Effector memory CD8-positive, alpha-beta T cell (primary cell): ENCODE results near the gene TTC28.

Experiments
- ATAC-seq: fragments of 150-1000 bp; cut with Tn5 transposase; replicated peaks from 2 replicates; pipeline ENCODE4 v1.10.0; 2021; ENCODE audit warnings: mild to moderate bottlenecking, moderate library complexity
- DNase-seq, 3 experiments: peaks; one replicate each; pipeline ENCODE4 v3.0.0; 2021
- H3K27ac Mint-ChIP-seq, 2 donors: one replicate each; pipeline ENCODE4 v1.8.0; 2022; ENCODE audit warnings: mild to moderate bottlenecking in 2 of 2, mixed read lengths in 2 of 2, moderate library complexity in 2 of 2
- H3K27me3 Mint-ChIP-seq, 2 donors: one replicate each; pipeline ENCODE4 v1.8.0; 2022; ENCODE audit warnings: mixed read lengths in 2 of 2
- H3K36me3 Mint-ChIP-seq: one replicate; pipeline ENCODE4 v1.8.0; 2022; ENCODE audit warnings: mild to moderate bottlenecking, moderate library complexity, mixed read lengths; ENCODE audit not compliant: insufficient read depth
- H3K4me1 Mint-ChIP-seq, 2 donors: one replicate each; pipeline ENCODE4 v1.8.0; 2022; ENCODE audit warnings: low read depth in 2 of 2, mixed read lengths in 2 of 2
- H3K4me3 Mint-ChIP-seq, 2 donors: one replicate each; pipeline ENCODE4 v1.8.0; 2022; ENCODE audit warnings: mild to moderate bottlenecking in 2 of 2, mixed read lengths in 2 of 2, moderate library complexity in 2 of 2
- H3K9me3 Mint-ChIP-seq, 2 donors: one replicate each; pipeline ENCODE4 v1.8.0; 2022; ENCODE audit warnings: mixed read lengths in 2 of 2

Gene TTC28

GRCh38 chr22:28025866-28026575, 653.6 kb downstream of the TTC28 start:
- no peak for DNase-seq
- Mint-ChIP-seq H3K36me3 (peaks cover 3% of the 10 kb centered on the region), H3K27ac (no peak overlapping the region), H3K4me1 (peaks cover 0 to 2% of the 10 kb centered on the region in 2 donors), H3K27me3 (peaks cover 5 to 27% of the 10 kb centered on the region in 2 donors), H3K9me3 (no peaks in the 10 kb centered on the region), H3K4me3 (no peak overlapping the region)
- no peak for ATAC-seq

- H3K9me3 Mint-ChIP-seq: no peaks in the 10 kb centered on the region
- no peak overlapping the region for H3K27ac Mint-ChIP-seq
- no peak overlapping the region for H3K4me3 Mint-ChIP-seq
- ATAC-seq: no peak
- peaks cover 5 to 27% of the 10 kb centered on the region in 2 donors for H3K27me3 Mint-ChIP-seq
- H3K4me1 Mint-ChIP-seq: no peaks in the 10 kb centered on the region
- no peak for DNase-seq
- H3K36me3 Mint-ChIP-seq: peaks cover 3% of the 10 kb centered on the region
Observed at GRCh38 chr22:28025333-28025732, 654.3 kb downstream of the TTC28 start.

GRCh38 chr22:28024422-28024888, 655.2 kb downstream of the TTC28 start:
- peaks cover 3% of the 10 kb centered on the region for H3K36me3 Mint-ChIP-seq
- no peaks in the 10 kb centered on the region for H3K9me3 Mint-ChIP-seq
- peaks cover 4 to 6% of the 10 kb centered on the region in 2 donors for H3K4me1 Mint-ChIP-seq
- H3K27me3 Mint-ChIP-seq: peaks cover 5 to 27% of the 10 kb centered on the region in 2 donors
- no peak overlapping the region for H3K27ac Mint-ChIP-seq
- no peak for DNase-seq
- H3K4me3 Mint-ChIP-seq: no peak overlapping the region
- ATAC-seq: no peak

DNA sequence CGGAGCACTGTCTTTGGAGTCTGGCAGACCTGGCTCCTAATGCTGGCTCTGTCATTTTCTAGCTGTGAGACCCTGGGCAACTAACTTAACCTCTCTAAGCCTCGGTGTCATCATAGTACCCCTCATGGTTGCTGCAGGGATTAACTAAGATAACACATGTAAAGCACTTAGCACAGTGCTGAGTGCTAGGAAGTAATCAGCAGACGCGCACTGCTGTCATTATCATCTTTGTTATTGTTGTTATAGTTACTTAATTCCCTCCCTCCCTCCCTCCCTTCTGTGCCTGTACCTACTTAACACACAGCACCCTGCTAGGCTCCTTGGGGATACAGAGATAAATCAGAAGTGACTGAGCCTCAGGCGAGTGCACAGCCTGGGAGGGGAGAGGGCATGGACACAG, 655.9 kb downstream of the TTC28 start:
- peaks cover 5 to 27% of the 10 kb centered on the region in 2 donors for H3K27me3 Mint-ChIP-seq
- no peak overlapping the region for H3K4me3 Mint-ChIP-seq
- ATAC-seq (no peak), DNase-seq (no peak)
- peaks cover 3% of the 10 kb centered on the region for H3K36me3 Mint-ChIP-seq
- no peak overlapping the region for H3K27ac Mint-ChIP-seq
- H3K9me3 Mint-ChIP-seq: no peaks in the 10 kb centered on the region
- peaks cover 4 to 6% of the 10 kb centered on the region in 2 donors for H3K4me1 Mint-ChIP-seq

DNA sequence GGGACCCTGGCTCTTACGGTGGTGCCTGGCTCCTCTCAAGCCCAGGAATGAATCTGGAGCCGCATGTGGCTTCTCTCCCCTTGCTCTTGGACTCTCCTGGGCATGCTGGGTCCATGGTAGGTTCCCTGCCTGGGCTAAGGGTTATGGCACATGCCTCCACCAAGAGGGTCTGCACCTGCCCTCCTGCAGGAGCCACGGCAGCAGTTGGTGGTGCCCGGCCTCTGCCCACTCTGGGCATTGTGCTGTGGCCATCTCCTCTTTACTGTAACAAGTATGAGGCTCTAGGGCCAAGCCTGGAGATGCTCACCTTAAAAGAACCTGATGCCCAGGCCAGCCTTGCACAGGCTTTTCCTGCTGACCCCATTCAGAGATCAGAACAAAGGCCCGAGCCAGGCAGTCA, 656.6 kb downstream of the TTC28 start:
- H3K27me3 Mint-ChIP-seq: peaks cover 5 to 27% of the 10 kb centered on the region in 2 donors
- H3K36me3 Mint-ChIP-seq: peaks cover 3% of the 10 kb centered on the region
- ATAC-seq (no peak), DNase-seq (no peak)
- H3K4me3 Mint-ChIP-seq: no peak overlapping the region
- peaks cover 6 to 10% of the 10 kb centered on the region in 2 donors for H3K4me1 Mint-ChIP-seq
- H3K27ac Mint-ChIP-seq: no peak overlapping the region
- no peaks in the 10 kb centered on the region for H3K9me3 Mint-ChIP-seq

- Mint-ChIP-seq H3K27me3 (peaks cover 5 to 27% of the 10 kb centered on the region in 2 donors), H3K9me3 (no peaks in the 10 kb centered on the region), H3K4me3 (no peak overlapping the region), H3K27ac (no peak overlapping the region), H3K4me1 (peaks cover 6 to 10% of the 10 kb centered on the region in 2 donors), H3K36me3 (peaks cover 3% of the 10 kb centered on the region)
- ATAC-seq: no peak
- no peak for DNase-seq
Observed at GRCh38 chr22:28021998-28022660, 657.5 kb downstream of the TTC28 start.

GRCh38 chr22:28021116-28021997, 658.3 kb downstream of the TTC28 start:
- no peak overlapping the region for H3K4me3 Mint-ChIP-seq
- peaks cover 3% of the 10 kb centered on the region for H3K36me3 Mint-ChIP-seq
- H3K9me3 Mint-ChIP-seq: no peaks in the 10 kb centered on the region
- H3K27ac Mint-ChIP-seq: no peak overlapping the region
- H3K4me1 Mint-ChIP-seq: peaks cover 6 to 10% of the 10 kb centered on the region in 2 donors
- ATAC-seq (no peak), DNase-seq (no peak)
- peaks cover 9 to 27% of the 10 kb centered on the region in 2 donors for H3K27me3 Mint-ChIP-seq

DNA sequence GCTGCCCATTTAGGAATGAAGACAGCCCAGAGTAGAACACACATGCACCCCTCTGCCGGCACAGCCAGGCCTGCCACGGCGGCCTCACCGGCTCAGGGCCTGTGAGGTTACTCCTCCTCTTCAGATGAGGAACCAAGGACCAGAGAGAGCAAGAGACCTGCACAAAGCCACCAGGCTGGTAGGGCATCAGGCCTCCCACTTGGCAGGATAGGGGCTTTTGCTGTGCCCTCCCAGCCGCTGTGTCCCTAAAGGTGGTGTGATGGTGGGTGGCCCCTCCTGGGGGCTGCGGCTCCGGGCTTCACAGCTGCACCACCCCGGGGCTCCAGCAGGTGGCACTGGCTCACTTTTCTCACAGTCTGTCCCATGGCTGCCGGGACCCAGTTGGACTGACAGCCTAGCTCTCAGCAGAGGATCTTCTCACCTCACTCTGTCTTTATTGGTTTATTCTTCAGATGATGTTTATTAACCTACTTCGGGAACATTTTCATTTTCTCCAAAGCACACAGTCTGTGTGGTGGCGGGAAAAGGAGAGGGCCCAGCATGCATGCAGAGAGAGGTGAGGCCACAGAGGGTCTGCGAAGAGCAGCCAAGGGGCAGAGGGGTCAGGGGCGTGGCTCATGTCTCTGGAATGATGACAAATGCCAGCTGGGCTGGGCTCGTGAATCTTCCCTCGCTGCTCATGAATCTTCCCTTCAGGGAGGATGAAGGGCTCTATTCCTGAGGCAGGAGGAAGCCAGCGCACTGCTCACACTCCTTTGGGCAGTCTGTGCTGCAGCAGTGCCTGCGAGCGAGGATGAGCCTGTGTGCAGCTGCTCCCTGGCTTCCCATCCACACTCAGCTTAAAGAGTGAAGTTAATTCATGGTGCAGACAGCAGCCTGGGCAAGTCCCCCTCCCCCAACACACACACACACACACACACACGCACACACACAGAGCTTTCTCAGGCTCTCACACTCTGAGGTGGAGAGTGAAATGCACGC, 659.5 kb downstream of the TTC28 start:
- peaks cover 6 to 10% of the 10 kb centered on the region in 2 donors for H3K4me1 Mint-ChIP-seq
- DNase-seq: peak; percentile 38 to 54 (median 47)
- H3K4me3 Mint-ChIP-seq: no peak overlapping the region
- H3K36me3 Mint-ChIP-seq: peaks cover 3% of the 10 kb centered on the region
- ATAC-seq: peak; percentile 70
- H3K9me3 Mint-ChIP-seq: no peaks in the 10 kb centered on the region
- peaks cover 14 to 27% of the 10 kb centered on the region in 2 donors for H3K27me3 Mint-ChIP-seq
- no peak overlapping the region for H3K27ac Mint-ChIP-seq

DNA sequence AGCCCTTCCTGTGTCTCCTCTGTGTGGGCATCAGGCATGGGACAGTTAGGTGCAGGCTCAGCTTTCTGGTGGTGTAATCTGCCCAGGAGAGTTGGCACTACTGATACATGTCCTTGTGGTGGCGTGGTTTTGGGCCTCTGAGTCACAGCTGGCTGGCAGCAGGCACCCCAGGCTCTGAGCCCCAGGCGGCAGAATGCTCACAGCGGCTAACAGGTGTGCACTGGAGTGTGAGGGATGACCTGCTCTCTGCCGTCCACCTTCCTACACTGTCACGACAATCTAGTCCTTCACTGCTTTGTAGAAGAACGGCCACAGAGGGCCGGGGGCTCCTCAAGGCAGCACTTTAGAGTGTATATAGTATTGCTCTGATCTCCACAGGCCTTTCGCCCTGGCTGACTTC, 660.3 kb downstream of the TTC28 start:
- no peak for ATAC-seq

GRCh38 chr22:28018461-28018927, 661.1 kb downstream of the TTC28 start:
- no peak for ATAC-seq
- H3K4me3 Mint-ChIP-seq: no peak overlapping the region
- H3K4me1 Mint-ChIP-seq: peaks cover 6 to 10% of the 10 kb centered on the region in 2 donors
- H3K36me3 Mint-ChIP-seq: no peaks in the 10 kb centered on the region
- no peak overlapping the region for H3K27ac Mint-ChIP-seq
- no peaks in the 10 kb centered on the region for H3K9me3 Mint-ChIP-seq
- peaks cover 14 to 29% of the 10 kb centered on the region in 2 donors for H3K27me3 Mint-ChIP-seq
- DNase-seq: no peak

More for the DNA sequence above, 660.3 kb downstream of the TTC28 start:
- Mint-ChIP-seq H3K27me3 (peaks cover 14 to 27% of the 10 kb centered on the region in 2 donors), H3K4me3 (no peak overlapping the region), H3K4me1 (peaks cover 6 to 10% of the 10 kb centered on the region in 2 donors), H3K9me3 (no peaks in the 10 kb centered on the region), H3K36me3 (no peaks in the 10 kb centered on the region), H3K27ac (no peak overlapping the region)
- no peak for DNase-seq

GRCh38 chr22:28017859-28018258, 661.8 kb downstream of the TTC28 start:
- Mint-ChIP-seq H3K27ac (no peak overlapping the region), H3K4me3 (no peak overlapping the region), H3K4me1 (peaks cover 6 to 10% of the 10 kb centered on the region in 2 donors), H3K27me3 (peaks cover 14 to 30% of the 10 kb centered on the region in 2 donors), H3K9me3 (no peaks in the 10 kb centered on the region), H3K36me3 (no peaks in the 10 kb centered on the region)
- no peak for ATAC-seq
- no peak for DNase-seq

- ATAC-seq: no peak
- peaks cover 6 to 10% of the 10 kb centered on the region in 2 donors for H3K4me1 Mint-ChIP-seq
Observed at GRCh38 chr22:28017558-28017820, 662.2 kb downstream of the TTC28 start.

More at GRCh38 chr22:28017558-28017820, 662.2 kb downstream of the TTC28 start:
- DNase-seq: no peak
- Mint-ChIP-seq H3K9me3 (no peaks in the 10 kb centered on the region), H3K27ac (no peak overlapping the region), H3K27me3 (peaks cover 13 to 28% of the 10 kb centered on the region in 2 donors), H3K36me3 (no peaks in the 10 kb centered on the region), H3K4me3 (no peak overlapping the region)
